Measurements from ENCODE around the gene ZNF444. TPM values are rescaled to one million over a fixed set of nuclear protein-coding genes. Genes with fewer than 3 reads are reported as not detected.

The ZNF444 gene
- total and polyA plus RNA-seq, 9 of the 15 experiments (the other 6 are each of a cell fraction or from before 2014, with no cell fraction given), result 0.39 to 40.0 (median 6.9) TPM

GRCh38 chr19:56170261-56170660 lies 29.2 kb downstream of the ZNF444 start (continued):
- TF ChIP-seq, protein P1, sequence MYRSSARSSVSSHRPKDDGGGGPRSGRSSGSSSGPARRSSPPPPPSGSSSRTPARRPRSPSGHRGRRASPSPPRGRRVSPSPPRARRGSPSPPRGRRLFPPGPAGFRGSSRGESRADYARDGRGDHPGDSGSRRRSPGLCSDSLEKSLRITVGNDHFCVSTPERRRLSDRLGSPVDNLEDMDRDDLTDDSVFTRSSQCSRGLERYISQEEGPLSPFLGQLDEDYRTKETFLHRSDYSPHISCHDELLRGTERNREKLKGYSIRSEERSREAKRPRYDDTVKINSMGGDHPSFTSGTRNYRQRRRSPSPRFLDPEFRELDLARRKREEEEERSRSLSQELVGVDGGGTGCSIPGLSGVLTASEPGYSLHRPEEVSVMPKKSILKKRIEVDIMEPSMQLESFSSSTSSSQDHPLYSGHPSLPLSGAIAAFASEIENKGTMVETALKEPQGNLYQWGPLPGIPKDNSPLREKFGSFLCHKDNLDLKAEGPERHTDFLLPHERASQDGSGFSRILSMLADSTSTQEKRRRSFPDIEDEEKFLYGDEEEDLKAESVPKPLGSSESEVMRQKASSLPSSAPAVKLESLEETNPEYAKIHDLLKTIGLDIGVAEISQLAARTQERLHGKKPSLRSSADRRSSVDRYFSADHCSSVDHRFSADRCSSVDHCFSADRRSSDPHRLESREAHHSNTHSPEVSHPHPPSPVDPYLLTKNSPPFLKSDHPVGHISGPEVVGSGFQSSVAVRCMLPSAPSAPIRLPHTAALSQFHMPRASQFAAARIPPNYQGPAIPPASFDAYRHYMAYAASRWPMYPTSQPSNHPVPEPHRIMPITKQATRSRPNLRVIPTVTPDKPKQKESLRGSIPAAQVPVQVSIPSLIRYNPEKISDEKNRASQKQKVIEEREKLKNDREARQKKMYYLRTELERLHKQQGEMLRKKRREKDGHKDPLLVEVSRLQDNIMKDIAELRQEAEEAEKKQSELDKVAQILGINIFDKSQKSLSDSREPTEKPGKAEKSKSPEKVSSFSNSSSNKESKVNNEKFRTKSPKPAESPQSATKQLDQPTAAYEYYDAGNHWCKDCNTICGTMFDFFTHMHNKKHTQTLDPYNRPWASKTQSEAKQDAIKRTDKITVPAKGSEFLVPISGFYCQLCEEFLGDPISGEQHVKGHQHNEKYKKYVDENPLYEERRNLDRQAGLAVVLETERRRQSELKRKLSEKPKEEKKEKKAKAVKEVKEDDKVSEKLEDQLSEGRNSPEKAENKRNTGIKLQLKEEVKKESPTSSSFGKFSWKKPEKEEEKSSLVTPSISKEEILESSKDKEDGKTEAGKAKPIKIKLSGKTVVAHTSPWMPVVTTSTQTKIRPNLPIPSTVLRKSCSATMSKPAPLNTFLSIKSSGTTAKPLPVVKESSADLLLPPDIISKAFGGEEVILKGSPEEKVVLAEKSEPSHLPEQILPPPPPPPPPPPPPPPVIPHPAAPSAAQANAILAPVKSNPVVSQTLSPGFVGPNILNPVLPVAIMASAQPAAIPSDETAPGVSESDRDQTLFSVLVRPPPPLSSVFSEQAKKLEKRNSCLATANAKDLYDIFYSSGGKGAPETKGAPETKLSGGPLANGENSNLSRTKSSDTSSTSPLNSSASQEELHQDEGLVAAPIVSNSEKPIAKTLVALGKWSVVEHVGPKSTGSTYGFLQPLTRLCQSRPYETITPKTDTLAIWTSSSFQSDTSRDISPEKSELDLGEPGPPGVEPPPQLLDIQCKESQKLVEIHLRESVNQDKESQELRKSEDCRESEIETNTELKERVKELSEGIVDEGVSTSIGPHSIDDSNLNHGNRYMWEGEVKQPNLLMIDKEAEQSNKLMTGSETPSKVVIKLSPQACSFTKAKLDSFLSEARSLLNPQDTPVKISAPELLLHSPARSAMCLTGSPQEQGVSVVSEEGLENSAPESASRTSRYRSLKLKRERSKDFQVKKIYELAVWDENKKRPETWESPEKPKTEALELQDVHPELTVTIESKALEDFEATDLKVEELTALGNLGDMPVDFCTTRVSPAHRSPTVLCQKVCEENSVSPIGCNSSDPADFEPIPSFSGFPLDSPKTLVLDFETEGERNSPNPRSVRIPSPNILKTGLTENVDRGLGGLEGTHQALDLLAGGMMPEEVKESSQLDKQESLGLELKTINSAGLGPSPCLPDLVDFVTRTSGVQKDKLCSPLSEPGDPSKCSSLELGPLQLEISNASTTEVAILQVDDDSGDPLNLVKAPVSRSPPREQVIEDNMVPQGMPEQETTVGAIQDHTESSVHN (IDR thresholded peaks at IDR 0.05; ENCODE audit: borderline replicate concordance in 1 of 2, low read depth in 1 of 2), result peak in 1 of 2 experiments; percentile 47; a peak in 1 of 4 replicates
- no peak for TF ChIP-seq ZKSCAN1 (IDR thresholded peaks at IDR 0.05; ENCODE audit: low read depth, low read length)
- peak; percentile 86 for TF ChIP-seq FOSL1 (tag; conservative IDR thresholded peaks at IDR 0.05)
- peak; percentile 86 for TF ChIP-seq BHLHE40 (IDR thresholded peaks at IDR 0.05; ENCODE audit: low read length)
- TF ChIP-seq, protein P2, sequence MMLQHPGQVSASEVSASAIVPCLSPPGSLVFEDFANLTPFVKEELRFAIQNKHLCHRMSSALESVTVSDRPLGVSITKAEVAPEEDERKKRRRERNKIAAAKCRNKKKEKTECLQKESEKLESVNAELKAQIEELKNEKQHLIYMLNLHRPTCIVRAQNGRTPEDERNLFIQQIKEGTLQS (IDR thresholded peaks at IDR 0.05), result peak; percentile 85
- TF ChIP-seq, protein P2 (CRISPR knock-in tag; conservative IDR thresholded peaks at IDR 0.05), result no peak
- TF ChIP-seq, protein P3, sequence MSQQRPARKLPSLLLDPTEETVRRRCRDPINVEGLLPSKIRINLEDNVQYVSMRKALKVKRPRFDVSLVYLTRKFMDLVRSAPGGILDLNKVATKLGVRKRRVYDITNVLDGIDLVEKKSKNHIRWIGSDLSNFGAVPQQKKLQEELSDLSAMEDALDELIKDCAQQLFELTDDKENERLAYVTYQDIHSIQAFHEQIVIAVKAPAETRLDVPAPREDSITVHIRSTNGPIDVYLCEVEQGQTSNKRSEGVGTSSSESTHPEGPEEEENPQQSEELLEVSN (IDR thresholded peaks at IDR 0.05; ENCODE audit: borderline replicate concordance in 1 of 2, extremely low read depth in 1 of 2, insufficient read depth in 1 of 2, insufficient read length in 1 of 2, low read depth in 1 of 2, low read length in 1 of 2, poor library complexity in 1 of 2, severe bottlenecking in 1 of 2), result peak; percentile 37 to 63
- no peak for TF ChIP-seq ETV1 (tag; conservative IDR thresholded peaks at IDR 0.05; ENCODE audit: low read depth)
- TF ChIP-seq JUND (IDR thresholded peaks at IDR 0.05; ENCODE audit: borderline replicate concordance, low read depth, low read length), result peak; percentile 75
- peak; percentile 37; the same call in 1 of the 3 replicates for TF ChIP-seq JUND (tag; IDR thresholded peaks at IDR 0.05; ENCODE audit: borderline replicate concordance, low read depth, low read length)
- peak; percentile 43; the same call in 1 of the 2 replicates for TF ChIP-seq ATF7 (IDR thresholded peaks at IDR 0.05)
- TF ChIP-seq TRIM24 (IDR thresholded peaks at IDR 0.05), result peak in 1 of 2 experiments; percentile 15; a peak in 1 of 4 replicates
- no peak for TF ChIP-seq FOXK2 (conservative IDR thresholded peaks at IDR 0.05 in 1 of 2, IDR thresholded peaks at IDR 0.05 in 1 of 2; ENCODE audit: low read depth in 2 of 2)
- TF ChIP-seq, protein P4, sequence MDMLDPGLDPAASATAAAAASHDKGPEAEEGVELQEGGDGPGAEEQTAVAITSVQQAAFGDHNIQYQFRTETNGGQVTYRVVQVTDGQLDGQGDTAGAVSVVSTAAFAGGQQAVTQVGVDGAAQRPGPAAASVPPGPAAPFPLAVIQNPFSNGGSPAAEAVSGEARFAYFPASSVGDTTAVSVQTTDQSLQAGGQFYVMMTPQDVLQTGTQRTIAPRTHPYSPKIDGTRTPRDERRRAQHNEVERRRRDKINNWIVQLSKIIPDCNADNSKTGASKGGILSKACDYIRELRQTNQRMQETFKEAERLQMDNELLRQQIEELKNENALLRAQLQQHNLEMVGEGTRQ (CRISPR knock-in tag; IDR thresholded peaks at IDR 0.05), result peak; percentile 76
